K562 (cell line): ENCODE results near the gene SEPTIN8. TPM values are rescaled to one million over a fixed set of nuclear protein-coding genes. Genes with fewer than 3 reads are reported as not detected.

Source experiments
- ADNP ChIP-seq: fragments of 200-800 bp; sonication (Bioruptor generic); IDR thresholded peaks from 2 replicates; pipeline ENCODE4 v1.6.1; 2016; ENCODE audit warnings: missing genetic modification characterization, missing compliant biosample characterization
- ATF7 ChIP-seq: fragments of 450-650 bp; IDR thresholded peaks from 2 replicates; pipeline ENCODE4 v1.7.1; 2014; ENCODE audit warnings: mild to moderate bottlenecking, moderate library complexity
- CGGBP1 ChIP-seq: fragments of 250-450 bp; sonication (Bioruptor Pico); IDR thresholded peaks from 2 replicates; pipeline ENCODE4 v1.9.0; 2021; ENCODE audit warnings: mild to moderate bottlenecking
- DPF2 ChIP-seq: fragments of 450-650 bp; IDR thresholded peaks from 2 replicates; pipeline ENCODE4 v1.6.1; 2016
- ETV1 ChIP-seq: fragments of 450-650 bp; conservative IDR thresholded peaks from 2 replicates; pipeline ENCODE4 v1.6.1; 2016; ENCODE audit warnings: missing genetic modification characterization, control low read depth, low read depth, missing compliant biosample characterization
- MEIS2 ChIP-seq: fragments of 450-650 bp; IDR thresholded peaks from 2 replicates; pipeline ENCODE4 v1.6.1; 2014; ENCODE audit warnings: mild to moderate bottlenecking; ENCODE audit not compliant: partially characterized antibody
- MYC ChIP-seq, 2 experiments: fragments of 250-450 bp in 1 of 2; sonication (Bioruptor Pico) in 1 of 2; IDR thresholded peaks; 2 replicates each; pipeline versions ENCODE4 v1.5.1 to v1.6.1; 2012 to 2021; ENCODE audit warnings: low read depth in 2 of 2, borderline replicate concordance in 1 of 2, improper control_type of control experiment in 1 of 2, low read length in 1 of 2, mild to moderate bottlenecking in 1 of 2, moderate library complexity in 1 of 2
- NFIC ChIP-seq: fragments of 450-650 bp; IDR thresholded peaks from 2 replicates; pipeline ENCODE4 v1.6.1; 2017; ENCODE audit warnings: mild to moderate bottlenecking, inconsistent platforms
- RCOR1 ChIP-seq, 2 experiments: IDR thresholded peaks; 2 replicates each; pipeline ENCODE4 v1.6.1; 2012; ENCODE audit warnings: low read depth in 2 of 2, low read length in 2 of 2, borderline replicate concordance in 1 of 2, improper control_type of control experiment in 1 of 2
- SOX6 ChIP-seq: fragments of 450-650 bp; IDR thresholded peaks from 2 replicates; pipeline ENCODE4 v1.6.1; 2014; ENCODE audit warnings: mild to moderate bottlenecking
- ZEB2 ChIP-seq: fragments of 450-650 bp; IDR thresholded peaks from 2 replicates; pipeline ENCODE4 v1.6.1; 2016
- ZFP30 ChIP-seq: fragments of 250-450 bp; sonication (Bioruptor Pico); IDR thresholded peaks from 2 replicates; pipeline ENCODE4 v1.8.0; 2022; ENCODE audit warnings: moderate library complexity, mild to moderate bottlenecking, inconsistent platforms, borderline replicate concordance
- ZNF263 ChIP-seq: sonication (generic); formaldehyde crosslinking; IDR thresholded peaks from 2 replicates; pipeline ENCODE4 v1.8.0; 2022; ENCODE audit warnings: mild to moderate bottlenecking, missing genetic modification reagents, borderline replicate concordance
- ZNF583 ChIP-seq: fragments of 250-450 bp; sonication (Bioruptor Pico); IDR thresholded peaks from 2 replicates; pipeline ENCODE4 v1.4.0; 2020
- polyA plus RNA-seq, 8 experiments: library from polyadenylated mRNA; depleted of rRNA in 4 of 8; stranded (reverse) in 5 of 8; unstranded in 3 of 8; fragments of >200 nt; fragmentation: Nextera tagmentation in 2 of 8; fragmentation: Illumina TruSeq in 1 of 8; extraction: Ambion mirVana in 2 of 8; extraction: Trizol in 1 of 8; gene quantifications; 2 replicates each; pipeline versions ENCODE4 v1.2.1 to v1.2.3, GENCODE V29; 2011 to 2014; ENCODE audit warnings: inconsistent platforms in 1 of 8, missing spikeins in 1 of 8
- total RNA-seq, 7 experiments: library from RNA; depleted of rRNA in 6 of 7; stranded (reverse); fragments of >200 nt in 6 of 7; fragmentation: Illumina TruSeq in 2 of 7; extraction: Trizol in 2 of 7; gene quantifications; 2 replicates each; pipeline versions ENCODE4 v1.2.1 to v1.2.3, GENCODE V29; 2011 to 2021; ENCODE audit warnings: low replicate concordance in 1 of 7
- TF ChIP-seq, protein P1 (sequence below), 2 experiments: fragments of 450-650 bp in 1 of 2; sonication (generic) in 1 of 2; formaldehyde crosslinking in 1 of 2; IDR thresholded peaks; 2 replicates each; pipeline versions ENCODE4 v1.7.1 to v1.9.0; 2016 to 2022; ENCODE audit warnings: inconsistent platforms in 1 of 2, mild to moderate bottlenecking in 1 of 2, missing genetic modification reagents in 1 of 2
- TF ChIP-seq, protein P2 (sequence below), 2 experiments: IDR thresholded peaks; 2 replicates each; pipeline ENCODE4 v1.6.1; 2011; ENCODE audit warnings: borderline replicate concordance in 1 of 2, control low read depth in 1 of 2, low read depth in 1 of 2, low read length in 1 of 2, mild to moderate bottlenecking in 1 of 2, mixed read lengths in 1 of 2, moderate library complexity in 1 of 2; ENCODE audit not compliant: insufficient read depth in 1 of 2, insufficient read length in 1 of 2, poor library complexity in 1 of 2, severe bottlenecking in 1 of 2; ENCODE audit errors: extremely low read depth in 1 of 2

The SEPTIN8 gene
- total and polyA plus RNA-seq, 9 of the 15 experiments (the other 6 are each of a cell fraction or from before 2014, with no cell fraction given) = 19.3 to 142 (median 101) TPM

DNA sequence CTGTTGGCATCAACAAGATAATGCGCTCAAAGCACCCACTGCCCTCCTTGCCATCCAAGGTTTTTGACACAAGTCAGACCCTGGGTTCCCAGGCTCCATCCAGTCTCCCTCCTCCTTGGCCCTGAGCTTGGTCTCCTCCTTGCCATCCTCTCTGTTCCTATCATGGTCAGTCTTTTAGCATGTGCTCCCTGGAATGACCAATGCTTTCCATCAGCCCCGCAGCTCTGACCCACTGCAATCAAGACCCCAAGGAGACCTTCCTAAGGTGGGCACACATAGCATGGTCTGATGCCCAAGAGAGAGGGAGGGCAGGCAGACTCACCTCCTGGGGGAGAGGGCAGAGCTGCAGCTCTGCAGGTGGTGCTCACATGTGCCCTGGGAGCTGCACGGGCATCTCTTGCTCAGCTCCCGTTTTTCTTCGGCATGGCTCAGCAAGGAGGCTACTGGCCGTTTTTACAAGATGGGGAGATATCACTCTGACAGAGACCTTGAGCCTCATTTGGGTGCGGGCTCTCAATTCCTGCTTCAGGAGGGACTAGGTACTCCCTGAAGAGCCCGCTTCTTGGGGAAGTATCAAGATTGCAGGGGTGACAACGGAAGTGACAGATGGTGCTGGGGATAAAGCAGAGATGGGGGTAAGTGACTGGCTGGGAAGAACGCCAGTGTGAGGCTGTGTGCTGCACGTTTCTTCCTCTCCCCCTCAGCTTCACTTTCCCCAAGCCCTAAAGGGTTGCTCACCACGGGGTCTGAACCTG, 3.3 kb downstream of the SEPTIN8 start (continued):
- TF ChIP-seq, protein P1, sequence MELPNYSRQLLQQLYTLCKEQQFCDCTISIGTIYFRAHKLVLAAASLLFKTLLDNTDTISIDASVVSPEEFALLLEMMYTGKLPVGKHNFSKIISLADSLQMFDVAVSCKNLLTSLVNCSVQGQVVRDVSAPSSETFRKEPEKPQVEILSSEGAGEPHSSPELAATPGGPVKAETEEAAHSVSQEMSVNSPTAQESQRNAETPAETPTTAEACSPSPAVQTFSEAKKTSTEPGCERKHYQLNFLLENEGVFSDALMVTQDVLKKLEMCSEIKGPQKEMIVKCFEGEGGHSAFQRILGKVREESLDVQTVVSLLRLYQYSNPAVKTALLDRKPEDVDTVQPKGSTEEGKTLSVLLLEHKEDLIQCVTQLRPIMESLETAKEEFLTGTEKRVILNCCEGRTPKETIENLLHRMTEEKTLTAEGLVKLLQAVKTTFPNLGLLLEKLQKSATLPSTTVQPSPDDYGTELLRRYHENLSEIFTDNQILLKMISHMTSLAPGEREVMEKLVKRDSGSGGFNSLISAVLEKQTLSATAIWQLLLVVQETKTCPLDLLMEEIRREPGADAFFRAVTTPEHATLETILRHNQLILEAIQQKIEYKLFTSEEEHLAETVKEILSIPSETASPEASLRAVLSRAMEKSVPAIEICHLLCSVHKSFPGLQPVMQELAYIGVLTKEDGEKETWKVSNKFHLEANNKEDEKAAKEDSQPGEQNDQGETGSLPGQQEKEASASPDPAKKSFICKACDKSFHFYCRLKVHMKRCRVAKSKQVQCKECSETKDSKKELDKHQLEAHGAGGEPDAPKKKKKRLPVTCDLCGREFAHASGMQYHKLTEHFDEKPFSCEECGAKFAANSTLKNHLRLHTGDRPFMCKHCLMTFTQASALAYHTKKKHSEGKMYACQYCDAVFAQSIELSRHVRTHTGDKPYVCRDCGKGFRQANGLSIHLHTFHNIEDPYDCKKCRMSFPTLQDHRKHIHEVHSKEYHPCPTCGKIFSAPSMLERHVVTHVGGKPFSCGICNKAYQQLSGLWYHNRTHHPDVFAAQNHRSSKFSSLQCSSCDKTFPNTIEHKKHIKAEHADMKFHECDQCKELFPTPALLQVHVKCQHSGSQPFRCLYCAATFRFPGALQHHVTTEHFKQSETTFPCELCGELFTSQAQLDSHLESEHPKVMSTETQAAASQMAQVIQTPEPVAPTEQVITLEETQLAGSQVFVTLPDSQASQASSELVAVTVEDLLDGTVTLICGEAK (IDR thresholded peaks at IDR 0.05) = 0 out of 2 replicates have a peak, but pooled peaks have one; percentile 23
- TF ChIP-seq, protein P1 (CRISPR knock-in tag; IDR thresholded peaks at IDR 0.05) = no peak
- TF ChIP-seq ZNF263 (CRISPR knock-in tag) = peak; percentile 28; the same call in 1 of the 2 replicates
- peak in 1 of 2 experiments; percentile 25; a peak in 1 of 4 replicates for TF ChIP-seq RCOR1 (IDR thresholded peaks at IDR 0.05; ENCODE audit: borderline replicate concordance in 1 of 2, low read depth in 2 of 2, low read length in 2 of 2)
- peak; percentile 41; the same call in 1 of the 2 replicates for TF ChIP-seq ATF7
- TF ChIP-seq MYC (IDR thresholded peaks at IDR 0.05; ENCODE audit: low read depth, low read length) = peak; percentile 53; the same call in 1 of the 2 replicates
- 0 out of 2 replicates have a peak, but pooled peaks have one; percentile 25 for TF ChIP-seq MYC (CRISPR knock-in tag; IDR thresholded peaks at IDR 0.05; ENCODE audit: borderline replicate concordance, low read depth)
- TF ChIP-seq SOX6 = peak; percentile 39; the same call in 1 of the 2 replicates
- TF ChIP-seq ETV1 (tag) = peak; percentile 78
- peak; percentile 59; the same call in 1 of the 2 replicates for TF ChIP-seq ZEB2
- TF ChIP-seq DPF2 = peak; percentile 73
- TF ChIP-seq MEIS2 = peak; percentile 64
- no peak for TF ChIP-seq CGGBP1
- TF ChIP-seq, protein P2, sequence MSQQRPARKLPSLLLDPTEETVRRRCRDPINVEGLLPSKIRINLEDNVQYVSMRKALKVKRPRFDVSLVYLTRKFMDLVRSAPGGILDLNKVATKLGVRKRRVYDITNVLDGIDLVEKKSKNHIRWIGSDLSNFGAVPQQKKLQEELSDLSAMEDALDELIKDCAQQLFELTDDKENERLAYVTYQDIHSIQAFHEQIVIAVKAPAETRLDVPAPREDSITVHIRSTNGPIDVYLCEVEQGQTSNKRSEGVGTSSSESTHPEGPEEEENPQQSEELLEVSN (IDR thresholded peaks at IDR 0.05; ENCODE audit: borderline replicate concordance in 1 of 2, extremely low read depth in 1 of 2, insufficient read depth in 1 of 2, insufficient read length in 1 of 2, low read depth in 1 of 2, low read length in 1 of 2, poor library complexity in 1 of 2, severe bottlenecking in 1 of 2) = peak in 1 of 2 experiments; percentile 28
- no peak for TF ChIP-seq ZFP30 (CRISPR knock-in tag)
- TF ChIP-seq ZNF583 (CRISPR knock-in tag) = 0 out of 2 replicates have a peak, but pooled peaks have one; percentile 6
- TF ChIP-seq ADNP (tag) = no peak
- peak; percentile 53 for TF ChIP-seq NFIC
